AG09319 (cell line): ENCODE data around the gene TLCD4.
"Not testable (repeated sequence)": the region's sequence is repeated elsewhere in the genome, so short reads cannot be mapped to it uniquely, and the experiment has no call there.

Experiments
- DNase-seq: peaks from one replicate; pipeline ENCODE4 v3.0.0-alpha.2; 2010; ENCODE audit warnings: low read depth; ENCODE audit errors: extremely low read depth
- CTCF ChIP-seq: IDR thresholded peaks from 2 replicates; pipeline ENCODE4 v1.5.1; 2011; ENCODE audit warnings: low read depth, mild to moderate bottlenecking, inconsistent platforms, low read length, moderate library complexity

Gene TLCD4

DNA sequence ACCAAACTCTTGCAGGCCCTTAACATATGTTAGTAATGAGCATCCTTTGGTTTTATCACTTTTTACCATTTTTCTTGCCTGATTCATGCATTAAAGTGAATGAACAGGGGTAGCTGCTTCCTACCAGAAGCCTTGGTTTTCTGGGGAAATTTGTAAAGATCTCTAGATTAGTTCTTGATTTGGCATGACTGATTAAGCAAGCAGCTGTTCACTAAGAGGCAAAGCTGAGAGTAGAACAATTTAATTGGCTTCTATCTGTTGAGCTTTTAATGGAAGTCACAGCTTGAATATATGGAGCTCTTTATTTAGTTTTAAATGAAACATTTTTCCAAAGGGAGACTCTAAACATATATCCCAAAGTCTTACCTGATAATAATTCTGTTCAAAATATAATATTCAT is 23.6 kb downstream of the TLCD4 start:
- DNase-seq, result no peak
- TF ChIP-seq CTCF, result no peak

DNA sequence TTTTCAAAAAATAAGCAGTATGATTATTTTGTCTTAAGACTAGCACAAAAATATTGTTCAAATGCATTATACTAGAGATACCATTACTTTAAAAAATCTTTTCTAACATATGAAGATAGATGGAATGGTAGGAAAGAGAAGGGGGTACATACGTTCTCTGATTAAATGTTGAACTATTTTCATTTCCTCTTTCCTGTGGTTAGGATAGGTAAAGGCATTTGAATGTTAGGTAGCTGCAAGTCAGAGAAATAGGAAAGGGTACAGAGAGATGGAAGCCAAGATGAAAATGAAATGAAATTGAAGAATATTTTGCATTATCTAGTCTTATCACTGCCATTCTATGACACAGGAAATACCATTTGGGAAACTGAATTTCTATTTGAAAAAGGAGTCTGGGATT is 28.3 kb downstream of the TLCD4 start:
- no peak for DNase-seq
- TF ChIP-seq CTCF, result no peak

- DNase-seq, result no peak
- no peak for TF ChIP-seq CTCF
Measured at GRCh38 chr1:95146637-95147036, 29.5 kb downstream of the TLCD4 start.

- DNase-seq, result no peak
- no peak for TF ChIP-seq CTCF
Measured at GRCh38 chr1:95154096-95154495, 36.9 kb downstream of the TLCD4 start.

DNA sequence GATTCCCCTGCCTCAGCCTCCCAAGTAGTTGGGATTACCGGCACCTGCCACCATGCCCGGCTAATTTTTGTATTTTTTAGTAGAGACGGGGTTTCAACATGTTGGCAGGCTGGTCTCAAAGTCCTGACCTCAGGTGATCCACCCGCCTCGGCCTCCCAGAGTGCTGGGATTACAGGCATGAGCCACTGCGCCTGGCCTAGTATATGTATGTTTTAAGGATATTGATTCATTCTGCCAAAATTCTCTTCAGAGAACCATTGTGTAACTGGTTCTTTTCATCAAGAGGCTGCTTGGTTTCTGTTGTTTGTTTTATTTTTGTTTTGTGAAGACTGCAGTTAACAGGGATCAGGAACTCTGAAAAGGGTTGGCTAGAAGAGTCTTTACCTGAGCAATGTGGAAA is 48.4 kb downstream of the TLCD4 start:
- DNase-seq, result not testable (repeated sequence)
